ENCODE results near the gene ECHDC1.

ECHDC1 gene

DNA sequence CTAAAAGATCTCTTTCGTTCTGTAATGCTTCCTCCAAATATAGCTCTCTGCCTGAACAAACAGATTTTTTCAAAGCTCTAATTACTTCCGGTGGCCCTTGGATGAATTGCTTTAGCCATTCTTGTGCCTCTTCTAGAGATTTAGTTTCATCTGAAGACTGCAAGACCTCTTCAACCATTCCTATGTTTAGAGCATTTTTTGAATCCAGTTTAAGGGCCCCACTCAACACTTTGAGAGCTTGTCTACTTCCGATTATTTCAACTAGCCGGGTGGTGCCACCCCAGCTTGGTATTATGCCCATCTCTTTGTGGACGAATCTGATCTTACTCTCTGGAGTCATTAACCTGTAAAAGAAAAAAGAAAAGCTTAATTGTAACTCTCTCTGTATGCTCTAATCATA lies 53.5 kb downstream of the ECHDC1 start:
- DNase-seq (ENCODE audit: low spot score): no peak

DNA sequence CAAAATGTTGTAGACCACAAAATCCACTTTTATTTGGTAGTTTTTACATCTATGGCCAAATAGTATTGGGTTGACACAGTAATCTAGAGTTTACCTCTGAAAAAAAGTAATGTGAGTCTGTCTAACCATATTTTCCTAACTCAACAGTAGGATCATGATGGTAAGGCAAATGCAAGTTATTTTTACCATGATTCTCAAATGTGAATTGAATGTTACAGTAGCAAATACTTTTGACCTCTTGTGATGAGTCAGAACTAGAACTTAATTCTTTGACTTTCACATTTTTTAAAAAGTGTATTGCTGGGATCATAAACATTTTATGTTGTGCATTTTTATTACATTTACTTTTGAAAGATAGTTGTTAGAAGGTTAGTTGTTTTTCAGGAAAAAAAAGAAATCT lies 54.7 kb downstream of the ECHDC1 start:
- DNase-seq (ENCODE audit: low spot score): no peak

DNA sequence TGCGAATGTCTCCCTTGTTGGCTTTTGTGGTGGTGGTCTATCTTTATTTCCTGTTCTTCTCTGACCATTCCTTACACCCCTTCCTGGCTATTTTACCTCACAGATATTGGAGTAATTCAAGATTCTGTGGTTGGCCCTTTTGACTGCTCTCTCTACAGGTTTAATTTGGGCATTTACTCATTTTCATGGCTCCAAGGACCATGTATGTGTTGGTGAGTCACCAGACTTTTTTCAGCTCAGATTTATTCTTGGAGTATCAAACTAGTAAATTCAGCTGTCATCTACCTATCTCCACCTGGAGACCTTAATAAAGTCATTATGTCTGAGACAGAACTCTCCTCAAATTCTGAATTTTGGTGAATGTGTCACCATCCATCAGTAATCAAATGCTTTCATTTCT lies 61.2 kb downstream of the ECHDC1 start:
- DNase-seq (ENCODE audit: low spot score): no peak

DNA sequence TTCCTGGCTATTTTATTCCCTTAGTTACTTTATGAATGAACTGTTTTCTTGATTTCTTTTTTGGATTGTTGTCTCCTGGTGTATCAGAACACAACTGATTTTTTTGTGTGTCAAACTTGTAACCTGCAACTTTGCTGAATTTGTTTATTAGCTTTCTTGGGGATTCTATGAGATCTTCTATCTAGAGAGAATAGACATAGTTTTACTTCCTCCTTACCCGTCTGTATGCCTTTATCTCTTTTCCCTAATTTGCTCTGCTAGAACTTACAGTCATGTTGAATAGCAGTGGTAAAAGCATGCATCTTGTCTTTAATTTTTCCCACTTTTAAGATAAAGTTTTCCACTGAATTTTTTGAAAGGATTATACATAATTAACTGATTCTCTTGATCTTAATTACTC lies 63.6 kb downstream of the ECHDC1 start:
- DNase-seq (ENCODE audit: low spot score): no peak

DNA sequence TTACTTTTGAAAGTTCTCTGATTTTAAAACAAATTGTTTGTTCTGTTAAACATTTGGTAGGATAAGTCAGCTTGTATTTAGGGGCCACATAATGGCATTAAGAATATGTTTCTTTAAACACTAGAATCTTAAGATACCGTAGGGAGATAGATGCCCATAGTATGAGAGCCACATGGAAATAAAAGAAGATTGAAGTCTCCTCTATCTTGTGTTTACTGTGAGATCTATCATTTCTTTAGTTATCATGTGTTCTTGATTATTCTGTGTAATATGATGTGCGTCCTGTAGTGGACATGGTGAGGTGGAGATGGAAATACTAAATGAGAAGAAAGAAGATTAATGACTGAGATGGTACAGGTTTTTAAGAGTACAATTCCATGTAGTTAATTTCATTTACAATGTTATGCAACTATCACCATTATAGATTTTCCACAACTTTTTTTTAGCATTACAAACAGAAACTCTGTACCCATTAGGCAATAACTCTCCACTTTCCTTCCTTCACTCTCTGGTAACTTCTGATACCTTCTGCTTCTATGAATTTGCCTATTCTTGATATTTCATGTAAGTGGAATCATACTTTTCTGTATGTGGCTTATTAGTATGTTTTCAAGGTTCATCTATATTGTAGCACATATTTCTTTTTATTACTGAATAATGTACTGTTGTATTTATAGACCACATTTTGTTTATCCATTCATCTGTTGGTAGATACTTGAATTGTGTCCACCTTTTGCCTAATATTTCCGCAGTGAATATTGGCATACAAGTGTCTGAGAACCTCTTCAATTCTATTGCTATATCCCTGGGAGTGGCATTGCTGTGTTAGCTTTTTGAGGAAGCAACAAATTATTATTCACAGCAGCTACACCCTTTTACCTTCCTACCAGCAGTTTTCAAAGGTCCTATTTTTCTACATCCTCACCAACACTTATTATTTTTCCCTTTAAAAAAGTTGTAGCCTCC lies 65.2 kb downstream of the ECHDC1 start:
- DNase-seq (ENCODE audit: low spot score): no peak

DNA sequence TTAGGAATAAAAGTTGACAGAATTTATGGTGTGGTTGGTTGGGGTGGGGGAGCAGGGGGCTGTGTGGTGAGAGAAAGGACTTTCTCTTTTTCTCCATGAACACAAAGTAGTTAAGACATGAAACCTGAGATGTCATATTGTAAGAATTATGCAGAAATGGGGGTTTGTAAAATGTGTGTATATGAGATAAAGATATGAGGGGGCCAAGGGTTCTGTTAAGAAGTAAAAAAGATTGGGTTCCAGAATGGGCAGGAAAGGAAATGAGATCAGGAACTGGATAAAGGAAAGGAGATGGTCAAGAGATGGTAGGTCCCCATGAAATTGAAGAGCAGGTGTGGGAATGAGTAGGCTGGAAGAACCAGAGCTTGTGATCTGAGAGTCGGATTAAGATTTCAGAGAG lies 67.1 kb downstream of the ECHDC1 start:
- DNase-seq (ENCODE audit: low spot score): no peak

DNA sequence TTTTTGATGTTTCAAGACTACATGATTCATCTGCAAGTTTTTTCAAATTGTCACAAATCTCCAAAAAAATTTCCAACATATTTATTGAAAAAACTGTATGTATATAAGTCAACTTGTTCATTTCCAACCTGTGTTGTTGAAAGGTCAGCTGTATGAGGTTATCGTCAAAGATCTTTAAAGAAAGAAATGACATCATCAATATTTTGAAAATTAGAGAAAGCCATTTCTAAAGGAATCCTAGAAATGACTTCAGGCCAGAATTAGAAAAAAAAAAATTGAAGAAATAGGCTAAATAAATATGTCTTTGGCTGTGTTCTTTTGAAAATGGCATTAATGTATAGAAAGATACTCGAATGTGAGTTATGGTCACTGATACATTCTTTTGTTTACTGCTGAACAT lies 69.9 kb downstream of the ECHDC1 start:
- DNase-seq (ENCODE audit: low spot score): no peak

DNA sequence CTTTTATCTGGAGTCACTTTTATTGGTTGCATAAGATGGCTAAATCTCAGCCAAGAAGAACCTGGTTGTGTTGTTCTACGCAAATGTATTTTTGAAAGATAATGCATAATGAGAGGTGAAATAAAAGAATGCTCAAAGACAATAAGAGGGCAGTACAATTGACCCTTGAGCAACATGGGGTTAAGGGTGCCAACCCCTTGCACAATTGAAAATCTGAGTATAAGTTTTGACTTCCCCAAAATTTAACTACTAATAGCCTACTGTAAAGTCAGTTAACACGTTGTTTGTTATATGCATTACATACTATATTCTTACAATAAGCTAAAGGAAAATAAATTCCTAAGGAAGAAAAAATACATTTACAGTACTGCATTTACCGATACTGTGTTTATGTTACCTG lies 70.8 kb downstream of the ECHDC1 start:
- no peak for DNase-seq (ENCODE audit: low spot score)

DNA sequence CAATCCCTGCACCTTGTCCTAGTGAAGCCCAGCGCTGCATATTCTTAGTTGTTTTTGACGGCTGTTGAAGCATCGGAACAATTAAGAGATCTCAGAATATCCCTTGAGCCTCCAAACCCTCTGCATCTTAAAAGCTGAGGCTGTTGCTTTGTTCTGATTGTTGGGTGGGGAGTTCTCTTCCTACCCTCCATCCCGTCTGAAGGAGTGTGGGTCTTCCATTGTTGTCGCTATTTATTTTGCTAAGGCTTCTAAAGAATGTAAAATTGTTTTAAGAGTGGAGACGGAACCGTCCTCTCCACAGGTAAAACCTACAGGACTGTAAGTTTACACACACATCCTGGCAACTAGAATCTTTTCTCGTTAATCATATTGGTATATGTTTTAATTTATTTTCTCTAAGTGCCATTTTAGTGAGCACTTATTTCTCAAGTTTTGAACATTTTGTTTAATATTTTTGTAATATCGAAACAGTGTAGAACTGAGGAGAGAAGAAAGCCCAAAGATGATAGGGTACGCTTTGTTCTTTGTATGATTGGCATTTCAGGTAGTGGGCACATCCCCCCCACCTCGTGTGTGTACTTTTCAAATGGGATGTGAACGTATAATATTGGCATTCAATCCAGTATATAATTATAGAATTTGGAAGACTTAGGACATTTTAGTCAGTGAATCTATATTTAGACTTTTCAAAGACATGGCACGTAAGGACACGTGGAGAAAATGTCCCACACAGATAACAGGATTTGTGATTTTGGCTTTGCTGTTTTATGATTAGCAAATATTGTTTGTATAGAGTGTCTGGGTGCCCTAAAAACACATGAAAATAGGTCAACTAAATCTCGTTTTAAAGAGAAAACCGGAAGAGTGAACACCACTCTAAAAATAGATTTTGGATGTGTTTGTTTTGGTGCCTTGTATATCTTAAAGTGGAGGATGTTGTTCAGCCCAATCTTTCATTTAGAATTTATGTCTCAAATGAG lies 75.5 kb downstream of the ECHDC1 start:
- peak; percentile 45 for DNase-seq (ENCODE audit: low spot score)

DNA sequence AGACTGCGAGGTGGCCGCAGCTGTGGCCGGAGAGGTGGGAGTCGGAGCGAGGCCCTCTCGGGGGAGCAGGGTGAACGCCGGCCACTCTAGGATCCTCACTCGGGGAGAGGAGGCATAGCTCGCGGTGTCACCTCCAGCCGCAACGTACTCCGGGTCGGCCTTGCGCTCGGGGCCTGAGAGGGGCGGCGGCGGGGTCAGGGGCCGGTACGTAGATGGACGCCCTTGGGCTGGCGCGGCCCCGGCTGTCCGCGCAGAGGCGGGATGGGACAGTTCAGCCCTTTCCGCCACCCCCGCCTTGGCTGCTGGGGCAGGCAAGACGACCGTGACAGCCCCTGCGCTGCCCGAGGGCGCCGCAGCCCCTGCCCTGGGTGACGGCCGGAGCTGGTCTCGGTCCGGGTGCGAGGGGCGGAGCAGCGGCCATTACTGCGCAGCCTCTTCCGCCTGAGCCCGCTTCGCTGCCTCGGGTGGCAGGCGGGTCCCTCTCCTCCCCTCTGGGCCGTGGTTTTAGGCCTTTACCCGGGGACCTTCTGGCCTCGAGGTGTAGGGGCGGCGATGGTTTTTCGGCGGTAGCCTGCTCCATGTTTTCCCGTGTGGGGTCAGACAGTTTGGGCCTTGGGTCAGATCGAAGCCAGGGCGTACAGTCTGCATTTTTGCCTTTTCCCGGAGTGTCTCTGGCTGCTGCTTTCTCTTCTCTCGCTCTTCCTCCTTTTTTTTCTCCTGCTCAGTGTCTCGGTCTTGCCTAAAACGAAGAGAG lies 76.3 kb downstream of the ECHDC1 start:
- DNase-seq (ENCODE audit: low spot score): peak; percentile 66

DNA sequence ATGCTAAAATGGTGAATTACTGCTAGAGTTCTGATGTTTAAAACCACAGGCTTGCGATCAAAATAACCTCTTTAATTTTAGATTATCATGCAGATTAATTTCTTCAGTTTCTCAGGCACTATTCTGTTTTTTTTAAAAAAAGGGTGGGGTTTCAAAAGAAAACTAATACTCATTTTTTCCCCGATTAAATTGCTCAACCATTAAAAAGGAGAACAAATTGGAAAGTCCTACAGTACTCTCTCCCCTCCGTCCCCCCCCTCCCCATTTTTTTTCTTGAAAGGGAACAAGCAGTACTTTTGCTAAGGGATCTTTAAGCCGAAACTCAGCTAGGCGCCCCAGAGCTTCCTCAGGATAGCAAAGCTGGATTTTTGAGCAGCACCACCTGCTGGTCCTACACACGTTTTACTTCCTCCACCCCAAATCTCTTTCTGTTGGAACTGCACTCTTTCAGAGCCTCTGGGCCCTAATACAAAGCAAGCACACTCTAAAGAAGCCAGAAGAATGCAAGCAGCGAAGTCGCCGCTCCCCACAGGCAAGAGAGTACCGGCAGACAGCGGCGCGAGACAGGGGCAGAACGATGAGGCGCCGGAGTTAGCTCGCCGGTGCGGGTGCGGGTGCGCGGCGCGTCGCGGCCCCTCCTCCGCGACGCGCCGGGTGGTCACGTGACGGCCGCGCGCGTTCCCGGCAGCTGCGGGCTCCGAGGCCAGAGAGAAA lies 77.1 kb downstream of the ECHDC1 start, which contains the start of gene RNF146:
TSS of gene RNF146 (plus strand) at position 687 of the 714 bp plus-strand sequence. CDS start 13,475 bp downstream, outside the sequence.
- peak; percentile 82 for DNase-seq (ENCODE audit: low spot score)

DNA sequence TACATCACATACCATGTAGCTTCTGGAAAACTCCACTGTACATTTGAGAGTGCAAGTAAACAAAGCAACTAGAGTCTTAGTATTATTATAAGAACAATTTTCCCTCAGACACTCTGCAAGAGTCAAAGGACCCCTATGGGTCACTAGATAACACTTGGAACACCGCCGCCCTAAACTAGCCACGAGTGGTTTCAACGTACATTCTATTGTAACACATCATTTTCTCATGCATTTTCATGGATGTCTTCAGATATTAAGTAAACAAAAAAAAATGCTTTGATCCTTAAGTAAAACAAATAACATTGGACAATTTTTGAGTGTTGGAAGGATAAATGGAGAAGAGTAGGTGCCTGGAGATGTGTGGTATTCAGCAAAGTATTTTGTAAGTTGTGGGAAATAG lies 79.9 kb downstream of the ECHDC1 start:
- DNase-seq (ENCODE audit: low spot score): no peak

DNA sequence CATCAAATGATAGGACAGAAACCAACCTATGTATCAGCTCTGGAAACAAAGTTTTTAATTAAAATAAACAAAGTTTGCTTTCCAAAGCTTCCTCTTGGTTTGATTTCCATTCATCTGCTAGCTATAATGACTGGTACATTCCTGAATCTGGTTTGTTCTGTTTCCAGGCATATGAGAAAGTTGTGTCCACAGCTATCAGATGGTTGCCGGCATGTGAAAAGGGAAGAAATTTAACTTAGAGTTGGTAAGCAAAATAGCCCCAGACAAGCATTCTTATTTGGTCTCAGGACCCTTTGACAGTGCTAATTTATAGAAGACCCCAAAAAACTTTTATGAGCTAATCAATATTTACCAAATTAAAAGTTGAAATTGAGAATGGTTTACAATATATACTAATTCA lies 80.5 kb downstream of the ECHDC1 start:
- DNase-seq (ENCODE audit: low spot score): no peak

DNA sequence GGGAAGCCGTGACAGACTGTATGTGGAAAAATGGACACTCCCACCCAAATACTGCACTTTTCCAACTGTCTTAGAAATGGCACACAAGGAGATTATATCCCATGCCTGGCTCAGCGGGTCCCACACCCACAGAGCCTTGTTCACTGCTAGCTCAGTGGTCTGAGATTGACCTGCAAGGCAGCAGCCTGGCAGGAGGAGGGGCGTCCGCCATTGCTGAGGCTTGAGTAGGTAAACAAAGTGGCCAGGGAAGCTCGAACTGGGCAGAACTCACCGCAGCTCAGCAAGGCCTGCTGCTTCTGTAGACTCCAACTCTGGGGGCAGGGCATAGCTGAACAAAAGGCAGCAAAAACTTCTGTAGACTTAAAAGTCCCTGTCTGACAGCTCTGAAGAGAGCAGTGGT lies 88.1 kb downstream of the ECHDC1 start:
- DNase-seq (ENCODE audit: low spot score): no peak

DNA sequence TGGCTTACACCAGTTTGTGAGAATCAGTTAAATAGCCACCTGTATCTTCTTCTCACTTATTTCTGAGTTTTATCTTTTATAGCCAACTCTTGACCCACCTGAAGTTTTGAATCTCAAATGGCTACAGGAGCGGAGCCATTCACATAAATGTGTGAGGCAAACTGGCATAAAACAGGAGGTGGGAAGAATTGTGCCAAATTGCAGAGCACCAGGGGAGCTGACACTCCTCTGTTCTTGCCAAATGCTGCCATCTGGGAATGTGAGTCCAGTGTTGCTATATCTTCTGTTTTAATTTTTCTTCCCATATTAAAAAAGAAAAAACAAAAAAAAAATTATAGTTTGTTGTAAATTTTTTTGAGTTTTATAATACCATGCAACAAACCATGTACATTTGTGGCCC lies 93.8 kb downstream of the ECHDC1 start:
- DNase-seq (ENCODE audit: low spot score): no peak

DNA sequence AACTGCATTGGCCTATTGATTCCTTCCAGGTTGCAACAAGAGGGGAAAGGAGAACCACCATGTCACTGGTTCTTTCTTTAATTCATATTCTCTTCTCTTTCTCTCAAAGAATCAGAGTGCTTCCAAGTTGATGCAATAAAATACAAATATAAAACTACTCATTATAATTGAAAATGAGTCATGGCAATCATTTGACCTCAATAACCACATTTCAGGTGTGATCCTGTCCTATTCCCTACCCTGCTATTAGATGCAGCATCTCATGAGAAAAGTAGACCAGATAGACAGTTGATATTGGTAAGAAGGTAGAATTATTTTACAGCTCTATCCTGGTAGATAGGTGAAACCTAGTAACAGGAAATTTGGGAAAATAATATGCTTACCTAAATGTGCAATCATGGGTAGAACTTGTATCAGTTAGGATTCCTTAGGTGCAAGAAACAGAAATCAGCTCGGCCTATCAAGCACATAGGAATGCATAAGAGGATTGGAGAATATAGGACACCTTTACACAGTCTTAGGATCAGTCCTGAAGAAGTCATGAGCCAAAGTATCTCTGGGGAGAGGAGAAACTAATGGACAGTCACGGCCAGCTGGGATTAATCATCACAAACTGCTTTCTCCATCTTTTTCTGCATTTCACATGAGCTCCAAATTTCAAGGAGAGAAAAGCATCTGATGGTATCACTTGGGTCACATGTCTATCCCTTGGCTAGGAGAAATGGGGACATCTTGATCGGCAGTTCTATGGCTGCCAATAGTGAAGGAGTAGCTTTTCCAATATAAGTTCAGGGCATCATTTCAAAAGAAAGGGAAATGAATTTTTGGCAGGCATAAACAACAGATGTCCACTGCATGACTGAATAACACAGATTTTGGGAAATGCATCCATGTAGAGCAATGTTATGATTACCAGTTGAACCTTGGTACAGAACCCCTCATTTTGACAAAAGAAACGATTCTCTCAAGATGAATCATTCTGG lies 96.0 kb downstream of the ECHDC1 start:
- DNase-seq (ENCODE audit: low spot score): no peak

DNA sequence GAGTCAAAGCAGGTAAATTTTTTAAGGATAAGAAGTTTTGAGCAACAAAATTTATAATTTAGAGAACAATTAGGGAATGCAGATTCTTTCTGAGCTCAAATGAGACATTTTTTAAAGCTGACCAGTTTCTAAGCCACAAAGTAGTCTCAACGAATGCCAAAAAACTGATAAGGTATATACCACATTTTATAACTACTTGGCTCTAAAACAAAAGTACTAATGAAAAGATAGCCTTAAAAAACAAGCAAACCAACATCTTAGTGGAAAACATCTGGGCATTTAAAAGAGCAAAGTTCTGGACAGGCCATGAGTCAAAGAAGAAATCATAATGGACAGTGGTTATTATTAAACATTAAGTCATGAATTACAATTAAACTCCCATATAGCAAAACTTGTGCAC lies 99.9 kb downstream of the ECHDC1 start:
- no peak for DNase-seq (ENCODE audit: low spot score)
